ENCODE data around the gene CPNE2. TPM values are rescaled to one million over a fixed set of nuclear protein-coding genes. Genes with fewer than 3 reads are reported as not detected.
A peak's percentile ranks its signal among the peaks of the same experiment; 100 is the strongest.
"Not testable (repeated sequence)": the region's sequence is repeated elsewhere in the genome, so short reads cannot be mapped to it uniquely, and the experiment has no call there.

CPNE2 gene
- polyA plus RNA-seq, 4 donors, result 34.7 to 40.8 (median 39.3) TPM

GRCh38 chr16:57069053-57069452, 23.3 kb upstream of the CPNE2 start:
- no peak for DNase-seq (ENCODE audit: low read depth in 4 of 4, low spot score in 3 of 4)

GRCh38 chr16:57069635-57070370, 22.6 kb upstream of the CPNE2 start:
- no peak for DNase-seq (ENCODE audit: low read depth in 4 of 4, low spot score in 3 of 4)

GRCh38 chr16:57070424-57070823, 22.0 kb upstream of the CPNE2 start:
- DNase-seq (ENCODE audit: low read depth in 4 of 4, low spot score in 3 of 4), result no peak

GRCh38 chr16:57071081-57071732, 21.2 kb upstream of the CPNE2 start:
- not testable (repeated sequence) for DNase-seq (ENCODE audit: low read depth in 4 of 4, low spot score in 3 of 4)

DNA sequence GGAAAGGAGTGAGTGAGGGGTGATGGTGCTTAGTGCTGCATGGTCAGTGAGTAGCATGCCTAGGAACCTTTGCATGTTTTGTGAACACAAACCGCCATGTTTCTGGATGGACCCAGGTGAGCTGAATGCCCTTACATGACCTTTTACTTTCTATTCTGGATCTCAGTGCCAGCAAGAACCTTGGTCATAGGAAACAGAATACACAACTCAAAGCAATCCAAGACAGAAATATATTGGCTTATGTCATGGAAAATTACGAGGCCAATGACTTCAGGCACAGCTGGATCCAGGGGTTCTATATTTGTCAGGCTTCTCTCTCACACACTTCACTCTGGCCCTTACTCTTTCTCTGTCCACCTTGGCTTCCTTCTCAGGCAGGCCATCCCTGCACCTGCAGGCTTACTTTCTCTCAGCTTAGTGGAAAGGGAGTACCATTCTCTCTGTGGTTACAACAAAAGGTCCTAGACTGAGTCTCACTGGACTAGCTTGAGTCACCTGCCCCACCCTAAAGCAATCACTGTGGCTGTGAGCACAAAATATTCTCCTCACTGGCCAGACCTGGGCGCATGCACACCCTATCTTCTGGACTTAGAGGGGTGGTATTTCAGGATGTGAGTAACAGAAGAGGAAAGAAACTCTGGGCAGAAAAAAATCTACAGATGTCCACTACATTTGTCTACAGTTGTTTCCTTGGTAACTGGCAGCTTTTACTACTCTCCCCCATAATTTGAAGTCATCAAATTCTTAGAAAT, 20.4 kb upstream of the CPNE2 start:
- no peak for DNase-seq (ENCODE audit: low read depth in 4 of 4, low spot score in 3 of 4)

- no peak for DNase-seq (ENCODE audit: low read depth in 4 of 4, low spot score in 3 of 4)
Observed at GRCh38 chr16:57072616-57073275, 19.6 kb upstream of the CPNE2 start.

GRCh38 chr16:57077714-57078113, 14.7 kb upstream of the CPNE2 start:
- no peak for DNase-seq (ENCODE audit: low read depth in 4 of 4, low spot score in 3 of 4)

DNA sequence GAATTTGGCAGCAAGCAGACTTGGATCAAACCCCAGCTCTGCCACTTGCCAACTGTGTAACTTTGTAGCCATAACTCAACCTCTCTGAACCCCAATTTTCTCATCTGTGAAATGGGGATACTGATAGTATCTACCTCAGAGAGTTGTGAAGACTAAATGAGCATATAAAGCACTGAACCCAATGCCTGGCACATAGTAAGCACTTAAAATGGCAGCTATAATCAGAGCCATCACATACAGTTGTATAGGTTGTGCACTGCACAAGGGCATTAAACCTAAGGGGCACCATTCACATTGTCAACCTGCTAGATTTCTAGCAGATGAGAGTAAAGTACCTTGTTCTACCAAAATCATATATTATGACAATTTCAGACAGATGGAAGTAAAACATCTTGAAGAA, 10.6 kb upstream of the CPNE2 start:
- DNase-seq (ENCODE audit: low read depth in 4 of 4, low spot score in 3 of 4), result no peak

DNA sequence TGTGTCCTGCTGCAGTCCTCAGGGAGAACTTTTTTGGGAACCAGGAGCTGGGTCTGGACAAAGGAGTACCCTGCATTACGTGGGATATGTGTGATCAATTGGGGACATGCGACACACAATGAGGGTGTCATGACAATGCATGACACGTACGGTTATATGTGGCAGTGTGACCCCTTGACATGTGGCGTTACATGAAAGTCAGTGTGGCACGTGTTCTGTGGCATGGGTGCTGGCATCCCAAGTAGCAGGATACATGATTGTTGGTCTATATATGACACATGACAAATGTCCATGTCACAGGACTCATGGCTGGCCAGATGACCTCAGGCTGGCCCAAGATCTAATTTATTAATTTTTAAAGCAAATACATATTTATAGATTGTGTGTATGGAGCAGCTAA, 9.7 kb upstream of the CPNE2 start:
- no peak for DNase-seq (ENCODE audit: low read depth in 4 of 4, low spot score in 3 of 4)

DNA sequence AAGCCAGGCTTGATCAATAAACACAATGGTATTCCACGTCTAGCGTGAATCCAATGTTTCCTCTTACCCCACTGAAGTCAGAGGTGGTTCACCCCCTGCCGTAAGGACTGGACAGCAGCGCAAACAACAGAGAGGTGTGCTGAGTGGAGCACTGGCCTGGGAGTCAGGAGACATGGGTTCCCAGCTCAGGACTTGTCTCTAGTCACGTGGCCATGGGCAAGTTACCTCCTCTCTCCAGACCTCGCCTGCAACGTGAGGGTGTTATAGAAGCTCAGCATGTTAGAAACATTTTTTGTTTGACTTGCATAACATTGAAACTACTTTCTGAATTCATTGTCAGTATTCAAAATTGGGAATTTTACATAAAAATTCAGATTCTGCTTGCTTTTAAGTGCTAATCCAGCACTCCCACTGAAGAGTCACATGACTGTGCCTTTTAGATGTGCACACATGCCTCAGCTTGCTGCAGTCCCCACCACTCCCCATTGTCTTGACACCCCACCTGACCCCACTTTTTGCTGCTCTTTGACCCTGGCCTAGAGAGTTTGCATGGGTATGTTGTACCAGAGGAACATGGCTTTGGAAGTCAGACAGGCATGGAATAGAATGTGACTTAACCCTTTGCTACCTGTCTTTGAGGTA, 8.8 kb upstream of the CPNE2 start:
- DNase-seq (ENCODE audit: low read depth in 4 of 4, low spot score in 3 of 4), result no peak

GRCh38 chr16:57084257-57084770, 8.1 kb upstream of the CPNE2 start:
- peak in 3 of 4 donors; percentile 53 to 56 (median 54) for DNase-seq (ENCODE audit: low read depth in 4 of 4, low spot score in 3 of 4)

- DNase-seq (ENCODE audit: low read depth in 4 of 4, low spot score in 3 of 4), result no peak
Observed at GRCh38 chr16:57084996-57085395, 7.4 kb upstream of the CPNE2 start.

DNA sequence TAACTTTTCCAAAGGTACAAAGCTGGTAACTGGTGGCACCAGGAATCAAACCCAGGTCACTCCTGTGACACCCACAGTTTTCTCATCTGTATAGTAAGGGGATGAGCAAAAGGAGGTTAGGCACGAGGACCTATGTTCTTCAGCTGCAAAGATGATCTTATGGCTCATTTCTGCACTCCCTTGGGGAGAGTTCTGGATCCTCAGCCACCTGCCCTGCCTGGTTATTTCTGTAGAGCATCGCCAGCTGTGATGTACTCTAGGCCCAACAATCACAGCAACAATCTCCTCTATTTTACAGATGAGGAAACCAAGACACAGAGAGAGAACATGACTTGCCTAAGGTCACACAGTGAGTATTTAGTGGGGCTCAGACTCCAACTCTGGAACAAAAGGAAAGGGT, 5.4 kb upstream of the CPNE2 start:
- no peak for DNase-seq (ENCODE audit: low read depth in 4 of 4, low spot score in 3 of 4)

DNA sequence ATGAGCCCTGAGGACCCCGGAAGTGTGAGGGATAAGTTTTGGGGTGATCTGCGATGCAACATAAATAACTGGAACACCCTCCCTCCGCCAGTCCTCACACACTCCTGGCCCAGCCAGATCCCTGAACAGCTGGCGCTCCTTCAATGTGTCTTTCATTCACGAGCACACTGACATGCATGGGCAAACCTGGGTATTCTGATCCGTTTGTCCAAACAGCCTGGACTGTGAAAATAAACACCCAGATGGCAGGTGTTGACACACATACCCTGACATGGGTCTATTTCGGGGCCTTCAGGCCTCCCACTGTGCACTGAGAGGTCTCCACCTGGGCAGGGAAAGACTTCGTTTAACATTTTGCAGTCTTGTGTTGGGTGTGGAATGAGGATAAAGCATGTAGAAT, 3.0 kb upstream of the CPNE2 start:
- DNase-seq (ENCODE audit: low read depth in 4 of 4, low spot score in 3 of 4), result no peak

- DNase-seq (ENCODE audit: low read depth in 4 of 4, low spot score in 3 of 4), result no peak
Observed at GRCh38 chr16:57091200-57091974, 996 bp upstream of the CPNE2 start.

GRCh38 chr16:57092786-57093411, 516 bp downstream of the CPNE2 start:
- no peak for DNase-seq (ENCODE audit: low read depth in 4 of 4, low spot score in 3 of 4)

GRCh38 chr16:57093666-57094564, 1.5 kb downstream of the CPNE2 start:
- no peak for DNase-seq (ENCODE audit: low read depth in 4 of 4, low spot score in 3 of 4)

- DNase-seq (ENCODE audit: low read depth in 4 of 4, low spot score in 3 of 4), result no peak
Observed at GRCh38 chr16:57094911-57095310, 2.5 kb downstream of the CPNE2 start.
